MM.1S (cell line): ENCODE measurements around the gene ZNF621.

Experiments used
- EZH2phosphoT487 ChIP-seq: fragments of 300-600 bp; sonication (generic); IDR thresholded peaks from 2 replicates; pipeline ENCODE4 v1.6.1; 2018; ENCODE audit warnings: antibody characterized with exemption, low read length
- TF ChIP-seq, protein P1 (sequence below): fragments of 300-600 bp; sonication (generic); IDR thresholded peaks from 2 replicates; pipeline ENCODE4 v1.5.1; 2016; ENCODE audit warnings: antibody characterized with exemption, low read length, mixed read lengths

- TF ChIP-seq, protein P1, sequence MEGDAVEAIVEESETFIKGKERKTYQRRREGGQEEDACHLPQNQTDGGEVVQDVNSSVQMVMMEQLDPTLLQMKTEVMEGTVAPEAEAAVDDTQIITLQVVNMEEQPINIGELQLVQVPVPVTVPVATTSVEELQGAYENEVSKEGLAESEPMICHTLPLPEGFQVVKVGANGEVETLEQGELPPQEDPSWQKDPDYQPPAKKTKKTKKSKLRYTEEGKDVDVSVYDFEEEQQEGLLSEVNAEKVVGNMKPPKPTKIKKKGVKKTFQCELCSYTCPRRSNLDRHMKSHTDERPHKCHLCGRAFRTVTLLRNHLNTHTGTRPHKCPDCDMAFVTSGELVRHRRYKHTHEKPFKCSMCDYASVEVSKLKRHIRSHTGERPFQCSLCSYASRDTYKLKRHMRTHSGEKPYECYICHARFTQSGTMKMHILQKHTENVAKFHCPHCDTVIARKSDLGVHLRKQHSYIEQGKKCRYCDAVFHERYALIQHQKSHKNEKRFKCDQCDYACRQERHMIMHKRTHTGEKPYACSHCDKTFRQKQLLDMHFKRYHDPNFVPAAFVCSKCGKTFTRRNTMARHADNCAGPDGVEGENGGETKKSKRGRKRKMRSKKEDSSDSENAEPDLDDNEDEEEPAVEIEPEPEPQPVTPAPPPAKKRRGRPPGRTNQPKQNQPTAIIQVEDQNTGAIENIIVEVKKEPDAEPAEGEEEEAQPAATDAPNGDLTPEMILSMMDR: no peak
- TF ChIP-seq EZH2phosphoT487: no peak
These were observed 6.7 kb upstream of the ZNF621 start for GRCh38 chr3:40518067-40518466.
